Sigmoid colon (tissue), 4 donors: ENCODE results near the gene DPYSL4.

Experiments
- EP300 ChIP-seq, 4 donors: sonication (generic); formaldehyde crosslinking; IDR thresholded peaks; one replicate each; pipeline ENCODE4 v1.6.1; 2017; ENCODE audit warnings: antibody characterized with exemption in 4 of 4
- POLR2A ChIP-seq, 2 donors: fragments of 450-650 bp; IDR thresholded peaks; one replicate each; pipeline ENCODE4 v1.6.1; 2016; ENCODE audit warnings: antibody characterized with exemption in 2 of 2, mild to moderate bottlenecking in 2 of 2, moderate library complexity in 2 of 2
- TF ChIP-seq, protein P1 (sequence below), 4 experiments: fragments of 450-650 bp in 3 of 4; fragments of 200-600 bp in 1 of 4; IDR thresholded peaks; one replicate each; pipeline ENCODE4 v1.5.1; 2016 to 2019; ENCODE audit warnings: antibody characterized with exemption in 4 of 4, mild to moderate bottlenecking in 3 of 4, moderate library complexity in 2 of 4

DNA sequence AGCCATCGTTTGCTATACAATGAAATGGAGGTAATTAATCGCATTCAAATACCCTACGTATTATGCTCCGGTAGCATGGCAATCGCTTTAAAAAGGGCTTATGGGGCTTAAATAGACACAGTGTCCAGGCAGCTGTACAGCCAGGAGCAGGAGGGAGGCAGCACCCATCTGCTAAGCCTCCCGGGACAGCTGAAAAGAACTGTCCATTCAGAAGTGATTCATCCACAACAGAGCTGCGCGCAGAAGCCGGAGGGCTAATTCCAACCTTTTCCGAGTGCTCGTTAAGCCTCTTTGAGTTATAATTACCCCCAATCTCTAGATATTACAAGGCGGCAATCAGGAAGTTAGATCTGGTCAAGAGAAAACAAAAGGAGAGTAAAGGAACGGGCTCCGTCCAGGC, 58.3 kb downstream of the DPYSL4 start:
- no peak for TF ChIP-seq POLR2A (IDR thresholded peaks at IDR 0.05)
- TF ChIP-seq, protein P1, sequence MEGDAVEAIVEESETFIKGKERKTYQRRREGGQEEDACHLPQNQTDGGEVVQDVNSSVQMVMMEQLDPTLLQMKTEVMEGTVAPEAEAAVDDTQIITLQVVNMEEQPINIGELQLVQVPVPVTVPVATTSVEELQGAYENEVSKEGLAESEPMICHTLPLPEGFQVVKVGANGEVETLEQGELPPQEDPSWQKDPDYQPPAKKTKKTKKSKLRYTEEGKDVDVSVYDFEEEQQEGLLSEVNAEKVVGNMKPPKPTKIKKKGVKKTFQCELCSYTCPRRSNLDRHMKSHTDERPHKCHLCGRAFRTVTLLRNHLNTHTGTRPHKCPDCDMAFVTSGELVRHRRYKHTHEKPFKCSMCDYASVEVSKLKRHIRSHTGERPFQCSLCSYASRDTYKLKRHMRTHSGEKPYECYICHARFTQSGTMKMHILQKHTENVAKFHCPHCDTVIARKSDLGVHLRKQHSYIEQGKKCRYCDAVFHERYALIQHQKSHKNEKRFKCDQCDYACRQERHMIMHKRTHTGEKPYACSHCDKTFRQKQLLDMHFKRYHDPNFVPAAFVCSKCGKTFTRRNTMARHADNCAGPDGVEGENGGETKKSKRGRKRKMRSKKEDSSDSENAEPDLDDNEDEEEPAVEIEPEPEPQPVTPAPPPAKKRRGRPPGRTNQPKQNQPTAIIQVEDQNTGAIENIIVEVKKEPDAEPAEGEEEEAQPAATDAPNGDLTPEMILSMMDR (IDR thresholded peaks at IDR 0.05) = no peak
- TF ChIP-seq EP300 (IDR thresholded peaks at IDR 0.05) = no peak
